Upper lobe of left lung (tissue), 6 donors: ENCODE data around the gene PCCA. TPM values are rescaled to one million over a fixed set of nuclear protein-coding genes. Genes with fewer than 3 reads are reported as not detected.

Experiments used
- ATAC-seq, 2 donors: fragments of 200-7000 bp; cut with Tn5 transposase; one replicate each; pipeline ENCODE4 v1.9.1; 2022; ENCODE audit warnings: mild to moderate bottlenecking in 2 of 2, moderate library complexity in 2 of 2; ENCODE audit not compliant: low FRiP score in 2 of 2
- DNase-seq, 2 donors: peaks; one replicate each; pipeline ENCODE4 v3.0.0-alpha.2; 2019 to 2020
- H3K27ac ChIP-seq, 4 donors: fragments of 200-600 bp; sonication (generic); one replicate each; pipeline ENCODE4 v1.5.1; 2016 to 2019
- H3K27me3 ChIP-seq, 4 donors: fragments of 200-600 bp; sonication (generic); one replicate each; pipeline ENCODE4 v1.5.1; 2017 to 2019
- H3K36me3 ChIP-seq, 4 donors: fragments of 200-600 bp; sonication (generic); one replicate each; pipeline ENCODE4 v1.5.1; 2016 to 2019
- H3K4me1 ChIP-seq, 4 donors: fragments of 200-600 bp; sonication (generic); one replicate each; pipeline ENCODE4 v1.5.1; 2018 to 2019
- H3K4me3 ChIP-seq, 4 donors: fragments of 200-600 bp; sonication (generic); one replicate each; pipeline ENCODE4 v1.5.1; 2017 to 2019; ENCODE audit warnings: mild to moderate bottlenecking in 2 of 4, moderate library complexity in 1 of 4
- H3K9me3 ChIP-seq, 4 donors: fragments of 200-600 bp; sonication (generic); one replicate each; pipeline ENCODE4 v1.5.1; 2018 to 2019
- EP300 ChIP-seq, 4 donors: sonication (generic); formaldehyde crosslinking; IDR thresholded peaks; one replicate each; pipeline ENCODE4 v1.5.1; 2017; ENCODE audit warnings: antibody characterized with exemption in 4 of 4, control low read depth in 2 of 4
- POLR2A ChIP-seq, 4 donors: fragments of 450-650 bp; IDR thresholded peaks; one replicate each; pipeline ENCODE4 v1.5.1; 2016 to 2017; ENCODE audit warnings: antibody characterized with exemption in 4 of 4, mild to moderate bottlenecking in 2 of 4
- POLR2AphosphoS5 ChIP-seq, 2 donors: sonication (generic); formaldehyde crosslinking; IDR thresholded peaks; one replicate each; pipeline ENCODE4 v1.5.1; 2017; ENCODE audit warnings: antibody characterized with exemption in 2 of 2
- WGBS, 2 donors: methylation state at CpG; one replicate each; pipeline ENCODE4 v1.1.5; 2017 to 2018; 5-methylcytosine and 5-hydroxymethylcytosine counted together
- total RNA-seq, 6 donors: library from RNA; depleted of rRNA in 4 of 6; stranded (reverse); fragments of >200 nt in 4 of 6; gene quantifications; one replicate each; pipeline versions ENCODE4 v1.1.0 to v1.2.1, GENCODE V29; 2016 to 2021
- TF ChIP-seq, protein P1 (sequence below), 6 experiments: fragments of 450-650 bp in 4 of 6; fragments of 200-600 bp in 2 of 6; sonication (generic) in 2 of 6; IDR thresholded peaks; one replicate each; pipeline ENCODE4 v1.5.1; 2016 to 2019; ENCODE audit warnings: antibody characterized with exemption in 6 of 6
- donor health status: DM: no; HTN: no; CAD: no; lungs with moderate emphysema.
- donor health status: DM: no; HTN: yes; CAD: no; lungs with severe emphysema.

PCCA gene
- total RNA-seq, 6 donors from 2014 or later: 23.1 to 43.4 (median 30.0) TPM

DNA sequence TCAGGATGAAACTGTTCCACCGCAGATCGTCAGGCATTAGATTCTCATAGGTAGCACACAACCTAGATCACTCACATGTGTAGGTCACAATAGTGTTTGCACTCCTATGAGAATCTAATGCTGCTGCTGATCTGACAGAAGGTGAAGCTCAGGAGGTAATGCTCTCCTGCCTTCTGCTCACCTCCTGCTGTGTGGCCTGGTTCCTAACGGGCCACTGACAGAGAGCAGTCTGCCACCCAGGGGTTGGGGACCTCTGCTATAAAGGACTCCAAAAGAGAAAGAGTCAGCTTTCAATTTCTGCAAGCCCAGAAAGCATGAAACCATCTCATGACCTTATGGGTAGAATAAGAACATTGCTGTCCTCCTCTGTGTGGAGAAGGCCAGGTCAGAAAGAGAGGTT lies 43.5 kb upstream of the PCCA start:
- Histone ChIP-seq H3K27me3 (no peaks in the 10 kb centered on the region), H3K27ac (no peak overlapping the region), H3K4me3 (no peak overlapping the region), H3K36me3 (no peaks in the 10 kb centered on the region), H3K9me3 (no peaks in the 10 kb centered on the region), H3K4me1 (peaks cover 0 to 4% (median 0%) of the 10 kb centered on the region in 4 donors)
- DNase-seq (no peak), ATAC-seq (no peak)
- 76 to 96% methylated on average over 3 of the region's 3 CpGs for WGBS, 2 donors
- TF ChIP-seq EP300 (IDR thresholded peaks at IDR 0.05) (no peak), POLR2A (IDR thresholded peaks at IDR 0.05) (no peak), POLR2AphosphoS5 (IDR thresholded peaks at IDR 0.05) (no peak)
- TF ChIP-seq, protein P1, sequence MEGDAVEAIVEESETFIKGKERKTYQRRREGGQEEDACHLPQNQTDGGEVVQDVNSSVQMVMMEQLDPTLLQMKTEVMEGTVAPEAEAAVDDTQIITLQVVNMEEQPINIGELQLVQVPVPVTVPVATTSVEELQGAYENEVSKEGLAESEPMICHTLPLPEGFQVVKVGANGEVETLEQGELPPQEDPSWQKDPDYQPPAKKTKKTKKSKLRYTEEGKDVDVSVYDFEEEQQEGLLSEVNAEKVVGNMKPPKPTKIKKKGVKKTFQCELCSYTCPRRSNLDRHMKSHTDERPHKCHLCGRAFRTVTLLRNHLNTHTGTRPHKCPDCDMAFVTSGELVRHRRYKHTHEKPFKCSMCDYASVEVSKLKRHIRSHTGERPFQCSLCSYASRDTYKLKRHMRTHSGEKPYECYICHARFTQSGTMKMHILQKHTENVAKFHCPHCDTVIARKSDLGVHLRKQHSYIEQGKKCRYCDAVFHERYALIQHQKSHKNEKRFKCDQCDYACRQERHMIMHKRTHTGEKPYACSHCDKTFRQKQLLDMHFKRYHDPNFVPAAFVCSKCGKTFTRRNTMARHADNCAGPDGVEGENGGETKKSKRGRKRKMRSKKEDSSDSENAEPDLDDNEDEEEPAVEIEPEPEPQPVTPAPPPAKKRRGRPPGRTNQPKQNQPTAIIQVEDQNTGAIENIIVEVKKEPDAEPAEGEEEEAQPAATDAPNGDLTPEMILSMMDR (IDR thresholded peaks at IDR 0.05): no peak

DNA sequence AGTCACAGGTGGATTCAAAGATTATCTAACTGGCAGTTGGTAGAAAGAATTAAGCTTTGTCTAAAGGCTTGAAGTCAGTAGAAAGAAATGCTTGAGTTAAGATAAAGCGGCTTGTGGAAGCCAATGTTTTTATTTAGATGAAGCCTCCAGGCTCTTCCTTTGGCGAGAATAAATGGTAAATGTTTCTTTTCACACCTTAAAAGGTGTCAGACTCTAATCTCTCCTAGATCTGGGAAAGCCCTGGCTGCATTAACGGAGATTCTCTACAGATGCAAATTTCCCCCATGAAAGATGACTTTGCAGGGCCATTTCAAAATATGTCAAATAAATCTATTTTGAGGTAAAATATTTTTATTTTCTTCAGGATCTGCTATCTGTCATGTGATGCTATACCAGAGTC lies 37.8 kb upstream of the PCCA start:
- no peak overlapping the region for H3K27ac ChIP-seq
- H3K36me3 ChIP-seq: no peaks in the 10 kb centered on the region
- no peaks in the 10 kb centered on the region for H3K4me1 ChIP-seq
- H3K4me3 ChIP-seq: no peak overlapping the region
- TF ChIP-seq POLR2A (IDR thresholded peaks at IDR 0.05) (no peak), EP300 (IDR thresholded peaks at IDR 0.05) (no peak), POLR2AphosphoS5 (IDR thresholded peaks at IDR 0.05) (no peak)
- TF ChIP-seq, protein P1 (IDR thresholded peaks at IDR 0.05): no peak
- ATAC-seq (no peak), DNase-seq (no peak)
- 83 to 88% methylated on average over 3 of the region's 3 CpGs for WGBS, 2 donors
- no peaks in the 10 kb centered on the region for H3K9me3 ChIP-seq
- H3K27me3 ChIP-seq: no peaks in the 10 kb centered on the region

DNA sequence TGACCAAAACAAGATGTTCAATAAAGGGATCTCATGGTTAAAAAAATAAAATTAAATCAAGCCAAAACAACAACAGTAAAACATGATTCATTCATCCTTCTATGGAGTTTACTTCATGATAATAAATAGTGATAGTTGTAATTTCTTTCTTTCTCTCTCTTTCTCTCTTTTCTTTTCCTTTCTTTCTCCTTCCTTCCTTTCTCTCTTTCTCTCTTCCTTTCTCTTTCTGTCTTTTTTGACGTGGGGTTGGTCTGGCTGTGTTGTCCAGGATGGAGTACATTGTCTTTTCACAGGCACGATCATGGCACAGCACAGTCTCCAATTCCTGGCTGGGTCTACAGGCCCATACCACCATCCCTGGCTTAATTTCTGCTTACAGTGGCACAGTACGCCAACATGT lies 29.1 kb upstream of the PCCA start:
- DNase-seq (no peak), ATAC-seq (no peak)
- no peak for TF ChIP-seq EP300 (IDR thresholded peaks at IDR 0.05)
- no peak for TF ChIP-seq POLR2AphosphoS5 (IDR thresholded peaks at IDR 0.05)
- TF ChIP-seq POLR2A (IDR thresholded peaks at IDR 0.05): no peak
- TF ChIP-seq, protein P1 (IDR thresholded peaks at IDR 0.05): no peak
- H3K27me3 ChIP-seq: no peaks in the 10 kb centered on the region
- H3K9me3 ChIP-seq: peaks cover 0 to 4% (median 0%) of the 10 kb centered on the region in 4 donors
- H3K36me3 ChIP-seq: no peaks in the 10 kb centered on the region
- no peak overlapping the region for H3K4me3 ChIP-seq
- no peak overlapping the region for H3K27ac ChIP-seq
- 91 to 95% methylated on average over 3 of the region's 3 CpGs for whole genome bisulfite sequencing, 2 donors
- no peaks in the 10 kb centered on the region for H3K4me1 ChIP-seq

DNA sequence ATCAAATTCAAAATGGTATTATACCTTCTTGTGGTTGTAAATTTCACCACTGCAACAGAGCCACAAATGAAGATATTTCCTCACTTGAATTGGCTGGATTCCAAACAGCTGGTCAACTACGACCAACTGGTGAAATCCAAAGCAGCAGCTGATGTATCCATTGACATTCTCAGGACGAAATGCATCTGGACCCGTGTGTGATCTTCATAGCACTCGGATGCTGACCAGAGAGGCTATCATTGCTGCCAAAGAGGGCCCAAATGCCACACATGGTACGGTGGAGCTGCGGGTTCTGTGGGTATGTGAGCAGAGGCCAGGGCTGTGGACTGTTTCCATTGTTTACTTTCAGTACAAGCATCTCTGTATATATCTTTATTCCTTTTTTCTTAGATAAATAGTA lies 25.6 kb upstream of the PCCA start:
- Histone ChIP-seq H3K4me3 (no peak overlapping the region), H3K4me1 (no peaks in the 10 kb centered on the region), H3K9me3 (peaks cover 0 to 4% (median 0%) of the 10 kb centered on the region in 4 donors), H3K27me3 (no peaks in the 10 kb centered on the region), H3K27ac (no peak overlapping the region), H3K36me3 (no peaks in the 10 kb centered on the region)
- TF ChIP-seq EP300 (IDR thresholded peaks at IDR 0.05): no peak
- TF ChIP-seq POLR2A (IDR thresholded peaks at IDR 0.05): no peak
- no peak for TF ChIP-seq POLR2AphosphoS5 (IDR thresholded peaks at IDR 0.05)
- TF ChIP-seq, protein P1 (IDR thresholded peaks at IDR 0.05): no peak
- DNase-seq (no peak), ATAC-seq (no peak)
- WGBS, 2 donors: 66 to 67% methylated on average over 6 of the region's 6 CpGs

DNA sequence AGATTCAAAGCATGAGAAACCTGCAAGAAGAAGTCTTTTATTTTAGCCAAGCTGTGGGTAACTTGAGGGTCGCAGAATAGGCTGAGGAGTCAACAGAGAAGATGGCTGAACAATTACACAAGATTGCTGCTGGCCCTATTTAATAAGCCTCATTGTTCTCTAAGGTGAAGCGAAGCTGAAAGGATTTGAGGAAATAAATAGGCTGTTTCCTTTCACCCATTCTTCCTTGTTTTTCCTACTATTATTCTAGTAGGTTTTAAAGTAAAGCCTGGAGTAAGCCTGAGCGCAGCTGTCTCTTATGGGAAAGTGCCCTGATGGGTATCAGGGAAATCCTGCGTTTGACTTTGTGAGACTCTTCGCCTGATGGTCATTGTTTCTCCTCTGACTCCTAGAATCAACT lies 25.0 kb upstream of the PCCA start:
- no peaks in the 10 kb centered on the region for H3K27me3 ChIP-seq
- TF ChIP-seq POLR2A (IDR thresholded peaks at IDR 0.05) (no peak), EP300 (IDR thresholded peaks at IDR 0.05) (no peak), POLR2AphosphoS5 (IDR thresholded peaks at IDR 0.05) (no peak)
- TF ChIP-seq, protein P1 (IDR thresholded peaks at IDR 0.05): no peak
- no peaks in the 10 kb centered on the region for H3K36me3 ChIP-seq
- no peak overlapping the region for H3K27ac ChIP-seq
- DNase-seq: no peak
- H3K4me1 ChIP-seq: no peaks in the 10 kb centered on the region
- ATAC-seq: no peak
- WGBS, 2 donors: 68 to 73% methylated on average over 5 of the region's 5 CpGs
- H3K4me3 ChIP-seq: no peak overlapping the region
- H3K9me3 ChIP-seq: peaks cover 0 to 4% (median 0%) of the 10 kb centered on the region in 4 donors
